Stimulated activated CD4-positive, alpha-beta T cell treated with anti-CD3 and anti-CD28 coated beads, Interleukin-12 subunit alpha, Interleukin-12 subunit beta, amount 100 ng/mL, for 4 hours (primary cell): ENCODE data around the gene VPS26B.
A peak's percentile ranks its signal among the peaks of the same experiment; 100 is the strongest.
"Not testable (repeated sequence)": the region's sequence is repeated elsewhere in the genome, so short reads cannot be mapped to it uniquely, and the experiment has no call there.

ENCODE experiments used
- DNase-seq: peaks from one replicate; pipeline ENCODE4 v3.0.0-alpha.2; 2020

The VPS26B gene

GRCh38 chr11:134233729-134234179 is 9.3 kb downstream of the VPS26B start:
- no peak for DNase-seq

GRCh38 chr11:134235399-134235798 is 10.9 kb downstream of the VPS26B start:
- DNase-seq, result no peak

GRCh38 chr11:134236834-134237556 is 12.5 kb downstream of the VPS26B start:
- DNase-seq, result no peak

GRCh38 chr11:134237557-134237922 is 13.1 kb downstream of the VPS26B start:
- no peak for DNase-seq

- DNase-seq, result no peak
These were observed 14.5 kb downstream of the VPS26B start for GRCh38 chr11:134238956-134239355.

GRCh38 chr11:134240592-134240991 is 16.1 kb downstream of the VPS26B start:
- DNase-seq, result no peak

GRCh38 chr11:134242376-134242775 is 17.9 kb downstream of the VPS26B start:
- DNase-seq, result no peak

GRCh38 chr11:134243913-134244312 is 19.4 kb downstream of the VPS26B start:
- DNase-seq, result no peak

GRCh38 chr11:134244593-134244992 is 20.1 kb downstream of the VPS26B start:
- DNase-seq, result no peak

- DNase-seq, result no peak
These were observed 21.0 kb downstream of the VPS26B start for GRCh38 chr11:134245434-134245833.

- no peak for DNase-seq
These were observed 21.6 kb downstream of the VPS26B start for GRCh38 chr11:134246100-134246499.

GRCh38 chr11:134246678-134247077 is 22.2 kb downstream of the VPS26B start:
- no peak for DNase-seq

GRCh38 chr11:134248910-134249480 is 24.5 kb downstream of the VPS26B start:
- no peak for DNase-seq

GRCh38 chr11:134250246-134250645 is 25.8 kb downstream of the VPS26B start:
- DNase-seq, result no peak

GRCh38 chr11:134250675-134251074 is 26.2 kb downstream of the VPS26B start:
- no peak for DNase-seq

GRCh38 chr11:134252346-134253187 is 28.1 kb downstream of the VPS26B start:
- DNase-seq, result no peak

GRCh38 chr11:134253188-134253993 is 28.9 kb downstream of the VPS26B start, which contains the start of the genes ACAD8 and THYN1:
Gene ACAD8 (plus strand): TSS chr11:134253568. CDS start chr11:134253601, 33 bp downstream.
Gene THYN1 (minus strand): TSS chr11:134253352. CDS start chr11:134252882, 470 bp downstream.
- DNase-seq, result peak; percentile 92

- no peak for DNase-seq
These were observed 30.1 kb downstream of the VPS26B start for GRCh38 chr11:134254433-134255183.

GRCh38 chr11:134255184-134255561 is 30.7 kb downstream of the VPS26B start:
- not testable (repeated sequence) for DNase-seq

- DNase-seq, result no peak
These were observed 32.6 kb downstream of the VPS26B start for GRCh38 chr11:134257101-134257500.

GRCh38 chr11:134258577-134258976 is 34.1 kb downstream of the VPS26B start:
- DNase-seq, result no peak

GRCh38 chr11:134260503-134260902 is 36.0 kb downstream of the VPS26B start:
- no peak for DNase-seq
